A673 (cell line): ENCODE measurements around the gene GSTM1. TPM values are rescaled to one million over a fixed set of nuclear protein-coding genes. Genes with fewer than 3 reads are reported as not detected.

Experiments used
- BruUV-seq: library from RNA; stranded (reverse); fragments of 400-500 nt; replicated peaks from 2 replicates; lab custom pipeline; 2021; lab: Mats Ljungman, UMichigan
- CTCF ChIA-PET: fragments of 300-600 bp; sonication (Branson Sonifier 250); formaldehyde crosslinking; loops from one replicate; lab custom pipeline; 2022; ENCODE audit warnings: antibody characterized with exemption; lab: Charles Lee
- POLR2A ChIA-PET: fragments of 300-600 bp; sonication (Branson Sonifier 250); formaldehyde crosslinking; loops from one replicate; lab custom pipeline; 2022; ENCODE audit warnings: antibody characterized with exemption; ENCODE audit not compliant: low non-redundant PET; lab: Charles Lee
- DNase-seq: peaks from one replicate; pipeline ENCODE4 v3.0.0-alpha.2; 2015; ENCODE audit warnings: low spot score
- H3K27ac ChIP-seq: fragments of 200-600 bp; sonication (generic); 2 replicates; pipeline ENCODE4 v1.5.1; 2016; ENCODE audit warnings: mixed run types, low read depth, mild to moderate bottlenecking, mixed read lengths, antibody characterized with exemption, low read length; ENCODE audit not compliant: poor library complexity, severe bottlenecking
- H3K27me3 ChIP-seq: fragments of 200-600 bp; sonication (generic); replicated peaks from 2 replicates; pipeline ENCODE4 v1.6.1; 2017; ENCODE audit warnings: mixed run types, low read depth, mild to moderate bottlenecking, mixed read lengths, antibody characterized with exemption, low read length; ENCODE audit not compliant: insufficient read depth, poor library complexity
- H3K36me3 ChIP-seq: fragments of 200-600 bp; sonication (generic); 2 replicates; pipeline ENCODE4 v1.6.1; 2016; ENCODE audit warnings: mixed run types, mild to moderate bottlenecking, mixed read lengths, antibody characterized with exemption, low read length; ENCODE audit not compliant: insufficient read depth, poor library complexity, severe bottlenecking
- H3K4me1 ChIP-seq: fragments of 200-600 bp; sonication (generic); 2 replicates; pipeline ENCODE4 v1.6.1; 2017; ENCODE audit warnings: mixed run types, mild to moderate bottlenecking, mixed read lengths, antibody characterized with exemption, low read length; ENCODE audit not compliant: insufficient read depth, poor library complexity, severe bottlenecking
- H3K4me3 ChIP-seq: fragments of 200-600 bp; sonication (generic); 2 replicates; pipeline ENCODE4 v1.5.1; 2016; ENCODE audit warnings: low read depth, mixed run types, mild to moderate bottlenecking, mixed read lengths, low read length; ENCODE audit not compliant: poor library complexity, severe bottlenecking
- H3K9me3 ChIP-seq: fragments of 200-600 bp; sonication (generic); 2 replicates; pipeline ENCODE4 v1.6.1; 2016; ENCODE audit warnings: mixed run types, low read depth, mild to moderate bottlenecking, mixed read lengths, antibody characterized with exemption, low read length; ENCODE audit not compliant: poor library complexity, severe bottlenecking
- EZH2 ChIP-seq: fragments of 200-600 bp; sonication (generic); IDR thresholded peaks from 2 replicates; pipeline ENCODE4 v1.6.1; 2017; ENCODE audit warnings: borderline replicate concordance, low read depth, mild to moderate bottlenecking, mixed read lengths, antibody characterized with exemption, low read length; ENCODE audit not compliant: poor library complexity, severe bottlenecking
- intact Hi-C: fragments of 100-400 bp; cut with micrococcal nuclease; formaldehyde crosslinking; loops from one replicate; pipeline ENCODE4 v1.10.0; 2022; ENCODE audit not compliant: unreplicated experiment
- total RNA-seq: library from RNA; stranded (reverse); gene quantifications from 2 replicates; pipeline ENCODE4 v1.2.3, GENCODE V29; 2021
- TF ChIP-seq, protein P1 (sequence below): fragments of 300-800, 200-600 bp; sonication (generic); conservative IDR thresholded peaks from 2 replicates; pipeline ENCODE4 v1.5.1; 2017; ENCODE audit warnings: low read depth, mild to moderate bottlenecking, antibody characterized with exemption, low read length, moderate library complexity, mixed read lengths

The GSTM1 gene
- total RNA-seq, 1 experiment from 2014 or later = 166 TPM

DNA sequence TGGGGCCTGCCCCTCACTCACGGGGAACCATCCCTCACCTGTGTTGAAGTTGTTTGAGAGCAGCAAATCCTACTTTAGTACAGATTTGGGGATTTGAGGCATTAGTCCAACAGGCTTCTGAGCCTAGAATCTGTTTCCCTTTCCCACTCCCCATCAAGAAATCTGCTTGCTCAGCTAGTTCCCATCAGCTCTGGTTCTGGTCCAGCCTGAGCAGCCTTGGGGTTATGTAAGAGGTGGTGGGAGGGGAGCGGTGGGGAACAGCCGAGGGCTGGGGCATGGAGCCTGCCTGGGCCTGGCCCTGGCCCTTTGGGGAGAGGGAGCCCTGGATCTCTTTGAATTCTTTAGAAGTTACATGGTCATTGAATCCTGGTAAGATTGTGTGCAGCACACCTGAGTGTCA is 28.5 kb downstream of the GSTM1 start:
- ChIA-PET POLR2A (no interaction called here), CTCF (no interaction called here)
- H3K27ac ChIP-seq = no peak overlapping the region
- no peaks in the 10 kb centered on the region for H3K27me3 ChIP-seq
- peaks cover 8% of the 10 kb centered on the region for H3K4me1 ChIP-seq
- H3K4me3 ChIP-seq = no peak overlapping the region
- H3K9me3 ChIP-seq = no peaks in the 10 kb centered on the region
- H3K36me3 ChIP-seq = no peaks in the 10 kb centered on the region
- TF ChIP-seq, protein P1, sequence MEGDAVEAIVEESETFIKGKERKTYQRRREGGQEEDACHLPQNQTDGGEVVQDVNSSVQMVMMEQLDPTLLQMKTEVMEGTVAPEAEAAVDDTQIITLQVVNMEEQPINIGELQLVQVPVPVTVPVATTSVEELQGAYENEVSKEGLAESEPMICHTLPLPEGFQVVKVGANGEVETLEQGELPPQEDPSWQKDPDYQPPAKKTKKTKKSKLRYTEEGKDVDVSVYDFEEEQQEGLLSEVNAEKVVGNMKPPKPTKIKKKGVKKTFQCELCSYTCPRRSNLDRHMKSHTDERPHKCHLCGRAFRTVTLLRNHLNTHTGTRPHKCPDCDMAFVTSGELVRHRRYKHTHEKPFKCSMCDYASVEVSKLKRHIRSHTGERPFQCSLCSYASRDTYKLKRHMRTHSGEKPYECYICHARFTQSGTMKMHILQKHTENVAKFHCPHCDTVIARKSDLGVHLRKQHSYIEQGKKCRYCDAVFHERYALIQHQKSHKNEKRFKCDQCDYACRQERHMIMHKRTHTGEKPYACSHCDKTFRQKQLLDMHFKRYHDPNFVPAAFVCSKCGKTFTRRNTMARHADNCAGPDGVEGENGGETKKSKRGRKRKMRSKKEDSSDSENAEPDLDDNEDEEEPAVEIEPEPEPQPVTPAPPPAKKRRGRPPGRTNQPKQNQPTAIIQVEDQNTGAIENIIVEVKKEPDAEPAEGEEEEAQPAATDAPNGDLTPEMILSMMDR = no peak
- TF ChIP-seq EZH2 = no peak
- intact Hi-C loops = no loop called here
- no TSS peak for BruUV-seq
- no peak for DNase-seq

DNA sequence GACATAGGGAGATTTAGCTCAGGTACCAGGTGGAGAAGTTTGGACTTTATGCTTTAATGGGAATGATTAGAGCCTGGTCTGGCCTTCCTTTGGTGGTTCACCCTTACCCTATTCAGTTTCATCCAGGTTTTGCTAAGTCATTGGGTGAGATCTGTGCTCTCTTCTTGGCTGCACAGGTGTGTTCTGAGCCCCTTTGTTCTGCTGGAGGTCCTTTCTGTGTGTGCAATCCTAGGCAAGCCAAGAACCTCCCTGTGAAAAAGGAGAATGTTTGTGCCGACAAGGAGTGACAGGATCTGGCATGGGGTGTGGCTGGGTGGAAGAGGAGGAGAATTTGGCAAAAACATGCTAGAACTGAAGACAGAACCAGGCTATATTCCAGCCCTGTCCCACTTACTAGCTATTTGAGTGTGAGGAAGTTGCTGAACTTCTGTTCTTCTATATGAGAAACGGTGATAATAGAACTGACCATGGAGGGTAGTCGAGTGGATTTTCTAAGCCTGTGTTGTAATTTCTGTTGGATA is 29.0 kb downstream of the GSTM1 start:
- no TSS peak for BruUV-seq

DNA sequence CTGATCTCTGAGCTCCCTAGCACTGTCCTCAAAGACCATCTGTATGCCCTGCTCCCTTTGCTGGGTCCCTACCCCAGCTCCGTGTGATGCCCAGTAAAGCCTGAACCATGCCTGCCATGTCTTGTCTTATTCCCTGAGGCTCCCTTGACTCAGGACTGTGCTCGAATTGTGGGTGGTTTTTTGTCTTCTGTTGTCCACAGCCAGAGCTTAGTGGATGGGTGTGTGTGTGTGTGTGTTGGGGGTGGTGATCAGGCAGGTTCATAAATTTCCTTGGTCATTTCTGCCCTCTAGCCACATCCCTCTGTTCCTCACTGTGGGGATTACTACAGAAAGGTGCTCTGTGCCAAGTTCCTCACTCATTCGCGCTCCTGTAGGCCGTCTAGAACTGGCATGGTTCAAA is 30.1 kb downstream of the GSTM1 start:
- CTCF ChIA-PET = no interaction called here
- no peaks in the 10 kb centered on the region for H3K9me3 ChIP-seq
- H3K4me1 ChIP-seq = peaks cover 8% of the 10 kb centered on the region
- DNase-seq = no peak
- POLR2A ChIA-PET = no interaction called here
- intact Hi-C loops = no loop called here
- H3K27me3 ChIP-seq = no peaks in the 10 kb centered on the region
- no peak for TF ChIP-seq EZH2
- TF ChIP-seq, protein P1 = no peak
- H3K4me3 ChIP-seq = no peak overlapping the region
- no TSS peak for BruUV-seq
- no peak overlapping the region for H3K27ac ChIP-seq
- no peaks in the 10 kb centered on the region for H3K36me3 ChIP-seq

More for the DNA sequence above, 29.0 kb downstream of the GSTM1 start:
- DNase-seq = no peak
- no peaks in the 10 kb centered on the region for H3K27me3 ChIP-seq
- H3K4me3 ChIP-seq = no peak overlapping the region
- no peak overlapping the region for H3K27ac ChIP-seq
- no peaks in the 10 kb centered on the region for H3K9me3 ChIP-seq
- no peak for TF ChIP-seq EZH2
- TF ChIP-seq, protein P1 = no peak
- intact Hi-C loops = no loop called here
- POLR2A ChIA-PET = no interaction called here
- H3K36me3 ChIP-seq = no peaks in the 10 kb centered on the region
- H3K4me1 ChIP-seq = peaks cover 8% of the 10 kb centered on the region
- CTCF ChIA-PET = no interaction called here
